WTC11 (cell line): ENCODE results near the gene BDH2. TPM values are rescaled to one million over a fixed set of nuclear protein-coding genes. Genes with fewer than 3 reads are reported as not detected.

ENCODE experiments used
- ATAC-seq: fragments of 200-7000 bp; cut with Tn5 transposase; 2 replicates; pipeline ENCODE4 v1.10.0; 2021; ENCODE audit warnings: mild to moderate bottlenecking, moderate library complexity
- CTCF ChIA-PET: fragments of 300-600 bp; sonication (Branson Sonifier 250); formaldehyde crosslinking; loops from one replicate; lab custom pipeline; 2021; ENCODE audit warnings: antibody characterized with exemption; lab: Charles Lee
- POLR2A ChIA-PET: fragments of 350-600 bp; sonication (Branson Sonifier 250); formaldehyde crosslinking; loops from one replicate; lab custom pipeline; 2021; ENCODE audit warnings: antibody characterized with exemption; lab: Charles Lee
- DNase-seq: peaks from one replicate; pipeline ENCODE4 v3.0.0; 2021; ENCODE audit warnings: low spot score
- H3K27ac Mint-ChIP-seq: 2 replicates; pipeline ENCODE4 v1.8.0; 2021; ENCODE audit warnings: mixed read lengths
- H3K27me3 Mint-ChIP-seq: 2 replicates; pipeline ENCODE4 v1.8.0; 2021; ENCODE audit warnings: low read depth, mild to moderate bottlenecking, moderate library complexity, mixed read lengths
- H3K36me3 Mint-ChIP-seq: 2 replicates; pipeline ENCODE4 v1.8.0; 2021; ENCODE audit warnings: mixed read lengths
- H3K4me1 Mint-ChIP-seq: 2 replicates; pipeline ENCODE4 v1.8.0; 2022; ENCODE audit warnings: mixed read lengths
- H3K4me3 Mint-ChIP-seq: 2 replicates; pipeline ENCODE4 v1.8.0; 2021; ENCODE audit warnings: mild to moderate bottlenecking, moderate library complexity, mixed read lengths
- H3K9me3 Mint-ChIP-seq: 2 replicates; pipeline ENCODE4 v1.8.0; 2021; ENCODE audit warnings: mixed read lengths
- ATF1 ChIP-seq: sonication (generic); formaldehyde crosslinking; IDR thresholded peaks from 2 replicates; pipeline ENCODE4 v1.8.1; 2023; ENCODE audit warnings: mild to moderate bottlenecking, moderate library complexity, missing genetic modification reagents
- CBFB ChIP-seq: sonication (generic); formaldehyde crosslinking; IDR thresholded peaks from 2 replicates; pipeline ENCODE4 v1.8.1; 2022; ENCODE audit warnings: mild to moderate bottlenecking, low read depth, missing genetic modification reagents
- FOXJ3 ChIP-seq: sonication (generic); formaldehyde crosslinking; IDR thresholded peaks from 2 replicates; pipeline ENCODE4 v1.9.0; 2021; ENCODE audit warnings: missing genetic modification reagents, mild to moderate bottlenecking, borderline replicate concordance
- FOXK1 ChIP-seq: sonication (generic); formaldehyde crosslinking; IDR thresholded peaks from 2 replicates; pipeline ENCODE4 v1.8.0; 2022; ENCODE audit warnings: mild to moderate bottlenecking, moderate library complexity, missing genetic modification reagents
- JAZF1 ChIP-seq: fragments of 250-450 bp; sonication (Bioruptor Pico); IDR thresholded peaks from 2 replicates; pipeline ENCODE4 v1.9.0; 2021; ENCODE audit warnings: moderate library complexity, mild to moderate bottlenecking, inconsistent platforms
- SMAD3 ChIP-seq: sonication (generic); formaldehyde crosslinking; IDR thresholded peaks from 2 replicates; pipeline ENCODE4 v1.8.0; 2022; ENCODE audit warnings: missing genetic modification reagents, mild to moderate bottlenecking, borderline replicate concordance
- SMAD4 ChIP-seq: sonication (generic); formaldehyde crosslinking; IDR thresholded peaks from 2 replicates; pipeline ENCODE4 v1.8.0; 2022; ENCODE audit warnings: mild to moderate bottlenecking, missing genetic modification reagents
- TEAD1 ChIP-seq: sonication (generic); formaldehyde crosslinking; IDR thresholded peaks from 2 replicates; pipeline ENCODE4 v1.8.0; 2022; ENCODE audit warnings: mild to moderate bottlenecking, missing genetic modification reagents
- total RNA-seq: library from RNA; stranded (reverse); gene quantifications from 3 replicates; pipeline ENCODE4 v1.2.3, GENCODE V29; 2021
- TF ChIP-seq, protein P1 (sequence below): sonication (generic); formaldehyde crosslinking; IDR thresholded peaks from 2 replicates; pipeline ENCODE4 v1.8.1; 2023; ENCODE audit warnings: mild to moderate bottlenecking, missing genetic modification reagents, moderate library complexity
- TF ChIP-seq, protein P2 (sequence below): fragments of 250-450 bp; sonication (Bioruptor Pico); IDR thresholded peaks from 2 replicates; pipeline ENCODE4 v1.9.0; 2021; ENCODE audit warnings: mild to moderate bottlenecking
- TF ChIP-seq, protein P3 (sequence below): sonication (generic); formaldehyde crosslinking; IDR thresholded peaks from 2 replicates; pipeline ENCODE4 v1.8.0; 2022; ENCODE audit warnings: missing genetic modification reagents
- TF ChIP-seq, protein P4 (sequence below): sonication (generic); formaldehyde crosslinking; IDR thresholded peaks from 2 replicates; pipeline ENCODE4 v1.8.0; 2022; ENCODE audit warnings: mild to moderate bottlenecking, missing genetic modification reagents
- TF ChIP-seq, protein P5 (sequence below): sonication (generic); formaldehyde crosslinking; IDR thresholded peaks from 2 replicates; pipeline ENCODE4 v1.8.1; 2022; ENCODE audit warnings: mild to moderate bottlenecking, moderate library complexity, missing genetic modification reagents
- TF ChIP-seq, protein P6 (sequence below): sonication (generic); formaldehyde crosslinking; conservative IDR thresholded peaks from 2 replicates; pipeline ENCODE4 v1.8.1; 2023; ENCODE audit warnings: mild to moderate bottlenecking, low read depth, missing genetic modification reagents, moderate library complexity
- TF ChIP-seq, protein P7 (sequence below): sonication (generic); formaldehyde crosslinking; IDR thresholded peaks from 2 replicates; pipeline ENCODE4 v1.8.0; 2023; ENCODE audit warnings: missing genetic modification reagents
- TF ChIP-seq, protein P8 (sequence below): sonication (generic); formaldehyde crosslinking; IDR thresholded peaks from 2 replicates; pipeline ENCODE4 v1.8.1; 2022; ENCODE audit warnings: missing genetic modification reagents, borderline replicate concordance
- TF ChIP-seq, protein P9 (sequence below): sonication (generic); formaldehyde crosslinking; IDR thresholded peaks from 2 replicates; pipeline ENCODE4 v1.8.0; 2022; ENCODE audit warnings: mild to moderate bottlenecking, missing genetic modification reagents
- TF ChIP-seq, protein P10 (sequence below): sonication (generic); formaldehyde crosslinking; conservative IDR thresholded peaks from 2 replicates; pipeline ENCODE4 v1.8.1; 2022; ENCODE audit warnings: mild to moderate bottlenecking, missing genetic modification reagents

The BDH2 gene
- total RNA-seq, 1 experiment from 2014 or later = 39.6 TPM

DNA sequence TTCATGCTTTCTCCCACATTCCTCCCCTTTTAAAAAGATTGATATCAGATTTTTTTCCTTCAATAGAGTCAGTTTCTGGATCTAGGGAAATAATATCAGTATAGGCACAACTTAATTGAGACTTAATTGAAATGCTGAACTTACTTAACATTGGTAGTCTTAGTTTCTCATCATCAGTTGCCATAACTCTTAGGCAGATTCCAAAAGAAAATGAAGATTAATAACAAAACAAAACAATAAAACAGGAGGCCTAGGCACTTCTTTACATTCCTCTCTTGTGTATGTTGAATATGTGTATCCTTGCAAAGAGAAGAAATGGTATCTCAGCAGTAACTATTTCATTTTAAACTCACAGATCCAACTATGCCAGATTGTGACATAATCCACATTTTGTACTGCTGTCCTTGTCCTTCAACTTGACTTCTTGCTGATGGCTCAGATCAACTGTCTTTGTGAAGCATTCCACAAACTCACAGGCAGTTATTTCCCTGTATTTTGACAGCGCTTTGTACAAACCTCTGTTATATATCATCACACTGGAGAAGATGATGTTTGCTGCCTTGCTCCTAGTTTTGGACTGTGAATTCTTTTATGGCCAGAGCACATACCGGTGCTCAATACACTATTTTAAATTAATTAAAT lies 14.0 kb downstream of the BDH2 start:
- H3K36me3 Mint-ChIP-seq = peaks cover 24% of the 10 kb centered on the region
- CTCF ChIA-PET = no interaction called here
- POLR2A ChIA-PET = no interaction called here
- DNase-seq = no peak
- no peaks in the 10 kb centered on the region for H3K9me3 Mint-ChIP-seq
- no peak overlapping the region for H3K27ac Mint-ChIP-seq
- no peaks in the 10 kb centered on the region for H3K4me1 Mint-ChIP-seq
- TF ChIP-seq, protein P1, sequence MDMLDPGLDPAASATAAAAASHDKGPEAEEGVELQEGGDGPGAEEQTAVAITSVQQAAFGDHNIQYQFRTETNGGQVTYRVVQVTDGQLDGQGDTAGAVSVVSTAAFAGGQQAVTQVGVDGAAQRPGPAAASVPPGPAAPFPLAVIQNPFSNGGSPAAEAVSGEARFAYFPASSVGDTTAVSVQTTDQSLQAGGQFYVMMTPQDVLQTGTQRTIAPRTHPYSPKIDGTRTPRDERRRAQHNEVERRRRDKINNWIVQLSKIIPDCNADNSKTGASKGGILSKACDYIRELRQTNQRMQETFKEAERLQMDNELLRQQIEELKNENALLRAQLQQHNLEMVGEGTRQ (CRISPR knock-in tag) = no peak
- TF ChIP-seq JAZF1 (CRISPR knock-in tag) = no peak
- TF ChIP-seq, protein P2, sequence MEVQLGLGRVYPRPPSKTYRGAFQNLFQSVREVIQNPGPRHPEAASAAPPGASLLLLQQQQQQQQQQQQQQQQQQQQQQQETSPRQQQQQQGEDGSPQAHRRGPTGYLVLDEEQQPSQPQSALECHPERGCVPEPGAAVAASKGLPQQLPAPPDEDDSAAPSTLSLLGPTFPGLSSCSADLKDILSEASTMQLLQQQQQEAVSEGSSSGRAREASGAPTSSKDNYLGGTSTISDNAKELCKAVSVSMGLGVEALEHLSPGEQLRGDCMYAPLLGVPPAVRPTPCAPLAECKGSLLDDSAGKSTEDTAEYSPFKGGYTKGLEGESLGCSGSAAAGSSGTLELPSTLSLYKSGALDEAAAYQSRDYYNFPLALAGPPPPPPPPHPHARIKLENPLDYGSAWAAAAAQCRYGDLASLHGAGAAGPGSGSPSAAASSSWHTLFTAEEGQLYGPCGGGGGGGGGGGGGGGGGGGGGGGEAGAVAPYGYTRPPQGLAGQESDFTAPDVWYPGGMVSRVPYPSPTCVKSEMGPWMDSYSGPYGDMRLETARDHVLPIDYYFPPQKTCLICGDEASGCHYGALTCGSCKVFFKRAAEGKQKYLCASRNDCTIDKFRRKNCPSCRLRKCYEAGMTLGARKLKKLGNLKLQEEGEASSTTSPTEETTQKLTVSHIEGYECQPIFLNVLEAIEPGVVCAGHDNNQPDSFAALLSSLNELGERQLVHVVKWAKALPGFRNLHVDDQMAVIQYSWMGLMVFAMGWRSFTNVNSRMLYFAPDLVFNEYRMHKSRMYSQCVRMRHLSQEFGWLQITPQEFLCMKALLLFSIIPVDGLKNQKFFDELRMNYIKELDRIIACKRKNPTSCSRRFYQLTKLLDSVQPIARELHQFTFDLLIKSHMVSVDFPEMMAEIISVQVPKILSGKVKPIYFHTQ = no peak
- TF ChIP-seq TEAD1 (CRISPR knock-in tag) = no peak
- TF ChIP-seq, protein P3, sequence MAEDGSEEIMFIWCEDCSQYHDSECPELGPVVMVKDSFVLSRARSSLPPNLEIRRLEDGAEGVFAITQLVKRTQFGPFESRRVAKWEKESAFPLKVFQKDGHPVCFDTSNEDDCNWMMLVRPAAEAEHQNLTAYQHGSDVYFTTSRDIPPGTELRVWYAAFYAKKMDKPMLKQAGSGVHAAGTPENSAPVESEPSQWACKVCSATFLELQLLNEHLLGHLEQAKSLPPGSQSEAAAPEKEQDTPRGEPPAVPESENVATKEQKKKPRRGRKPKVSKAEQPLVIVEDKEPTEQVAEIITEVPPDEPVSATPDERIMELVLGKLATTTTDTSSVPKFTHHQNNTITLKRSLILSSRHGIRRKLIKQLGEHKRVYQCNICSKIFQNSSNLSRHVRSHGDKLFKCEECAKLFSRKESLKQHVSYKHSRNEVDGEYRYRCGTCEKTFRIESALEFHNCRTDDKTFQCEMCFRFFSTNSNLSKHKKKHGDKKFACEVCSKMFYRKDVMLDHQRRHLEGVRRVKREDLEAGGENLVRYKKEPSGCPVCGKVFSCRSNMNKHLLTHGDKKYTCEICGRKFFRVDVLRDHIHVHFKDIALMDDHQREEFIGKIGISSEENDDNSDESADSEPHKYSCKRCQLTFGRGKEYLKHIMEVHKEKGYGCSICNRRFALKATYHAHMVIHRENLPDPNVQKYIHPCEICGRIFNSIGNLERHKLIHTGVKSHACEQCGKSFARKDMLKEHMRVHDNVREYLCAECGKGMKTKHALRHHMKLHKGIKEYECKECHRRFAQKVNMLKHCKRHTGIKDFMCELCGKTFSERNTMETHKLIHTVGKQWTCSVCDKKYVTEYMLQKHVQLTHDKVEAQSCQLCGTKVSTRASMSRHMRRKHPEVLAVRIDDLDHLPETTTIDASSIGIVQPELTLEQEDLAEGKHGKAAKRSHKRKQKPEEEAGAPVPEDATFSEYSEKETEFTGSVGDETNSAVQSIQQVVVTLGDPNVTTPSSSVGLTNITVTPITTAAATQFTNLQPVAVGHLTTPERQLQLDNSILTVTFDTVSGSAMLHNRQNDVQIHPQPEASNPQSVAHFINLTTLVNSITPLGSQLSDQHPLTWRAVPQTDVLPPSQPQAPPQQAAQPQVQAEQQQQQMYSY = no peak
- TF ChIP-seq SMAD4 = no peak
- TF ChIP-seq, protein P4, sequence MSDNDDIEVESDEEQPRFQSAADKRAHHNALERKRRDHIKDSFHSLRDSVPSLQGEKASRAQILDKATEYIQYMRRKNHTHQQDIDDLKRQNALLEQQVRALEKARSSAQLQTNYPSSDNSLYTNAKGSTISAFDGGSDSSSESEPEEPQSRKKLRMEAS (CRISPR knock-in tag) = no peak
- TF ChIP-seq, protein P5, sequence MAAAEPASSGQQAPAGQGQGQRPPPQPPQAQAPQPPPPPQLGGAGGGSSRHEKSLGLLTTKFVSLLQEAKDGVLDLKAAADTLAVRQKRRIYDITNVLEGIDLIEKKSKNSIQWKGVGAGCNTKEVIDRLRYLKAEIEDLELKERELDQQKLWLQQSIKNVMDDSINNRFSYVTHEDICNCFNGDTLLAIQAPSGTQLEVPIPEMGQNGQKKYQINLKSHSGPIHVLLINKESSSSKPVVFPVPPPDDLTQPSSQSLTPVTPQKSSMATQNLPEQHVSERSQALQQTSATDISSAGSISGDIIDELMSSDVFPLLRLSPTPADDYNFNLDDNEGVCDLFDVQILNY (CRISPR knock-in tag) = no peak
- TF ChIP-seq FOXK1 (CRISPR knock-in tag) = no peak
- TF ChIP-seq CBFB = no peak
- no peak for TF ChIP-seq ATF1 (CRISPR knock-in tag)
- TF ChIP-seq FOXJ3 (CRISPR knock-in tag) = no peak
- TF ChIP-seq, protein P6, sequence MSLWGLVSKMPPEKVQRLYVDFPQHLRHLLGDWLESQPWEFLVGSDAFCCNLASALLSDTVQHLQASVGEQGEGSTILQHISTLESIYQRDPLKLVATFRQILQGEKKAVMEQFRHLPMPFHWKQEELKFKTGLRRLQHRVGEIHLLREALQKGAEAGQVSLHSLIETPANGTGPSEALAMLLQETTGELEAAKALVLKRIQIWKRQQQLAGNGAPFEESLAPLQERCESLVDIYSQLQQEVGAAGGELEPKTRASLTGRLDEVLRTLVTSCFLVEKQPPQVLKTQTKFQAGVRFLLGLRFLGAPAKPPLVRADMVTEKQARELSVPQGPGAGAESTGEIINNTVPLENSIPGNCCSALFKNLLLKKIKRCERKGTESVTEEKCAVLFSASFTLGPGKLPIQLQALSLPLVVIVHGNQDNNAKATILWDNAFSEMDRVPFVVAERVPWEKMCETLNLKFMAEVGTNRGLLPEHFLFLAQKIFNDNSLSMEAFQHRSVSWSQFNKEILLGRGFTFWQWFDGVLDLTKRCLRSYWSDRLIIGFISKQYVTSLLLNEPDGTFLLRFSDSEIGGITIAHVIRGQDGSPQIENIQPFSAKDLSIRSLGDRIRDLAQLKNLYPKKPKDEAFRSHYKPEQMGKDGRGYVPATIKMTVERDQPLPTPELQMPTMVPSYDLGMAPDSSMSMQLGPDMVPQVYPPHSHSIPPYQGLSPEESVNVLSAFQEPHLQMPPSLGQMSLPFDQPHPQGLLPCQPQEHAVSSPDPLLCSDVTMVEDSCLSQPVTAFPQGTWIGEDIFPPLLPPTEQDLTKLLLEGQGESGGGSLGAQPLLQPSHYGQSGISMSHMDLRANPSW (CRISPR knock-in tag) = no peak
- TF ChIP-seq, protein P7, sequence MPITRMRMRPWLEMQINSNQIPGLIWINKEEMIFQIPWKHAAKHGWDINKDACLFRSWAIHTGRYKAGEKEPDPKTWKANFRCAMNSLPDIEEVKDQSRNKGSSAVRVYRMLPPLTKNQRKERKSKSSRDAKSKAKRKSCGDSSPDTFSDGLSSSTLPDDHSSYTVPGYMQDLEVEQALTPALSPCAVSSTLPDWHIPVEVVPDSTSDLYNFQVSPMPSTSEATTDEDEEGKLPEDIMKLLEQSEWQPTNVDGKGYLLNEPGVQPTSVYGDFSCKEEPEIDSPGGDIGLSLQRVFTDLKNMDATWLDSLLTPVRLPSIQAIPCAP (CRISPR knock-in tag) = no peak
- TF ChIP-seq, protein P8, sequence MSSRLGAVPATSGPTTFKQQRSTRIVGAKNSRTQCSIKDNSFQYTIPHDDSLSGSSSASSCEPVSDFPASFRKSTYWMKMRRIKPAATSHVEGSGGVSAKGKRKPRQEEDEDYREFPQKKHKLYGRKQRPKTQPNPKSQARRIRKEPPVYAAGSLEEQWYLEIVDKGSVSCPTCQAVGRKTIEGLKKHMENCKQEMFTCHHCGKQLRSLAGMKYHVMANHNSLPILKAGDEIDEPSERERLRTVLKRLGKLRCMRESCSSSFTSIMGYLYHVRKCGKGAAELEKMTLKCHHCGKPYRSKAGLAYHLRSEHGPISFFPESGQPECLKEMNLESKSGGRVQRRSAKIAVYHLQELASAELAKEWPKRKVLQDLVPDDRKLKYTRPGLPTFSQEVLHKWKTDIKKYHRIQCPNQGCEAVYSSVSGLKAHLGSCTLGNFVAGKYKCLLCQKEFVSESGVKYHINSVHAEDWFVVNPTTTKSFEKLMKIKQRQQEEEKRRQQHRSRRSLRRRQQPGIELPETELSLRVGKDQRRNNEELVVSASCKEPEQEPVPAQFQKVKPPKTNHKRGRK (CRISPR knock-in tag) = no peak
- TF ChIP-seq, protein P9, sequence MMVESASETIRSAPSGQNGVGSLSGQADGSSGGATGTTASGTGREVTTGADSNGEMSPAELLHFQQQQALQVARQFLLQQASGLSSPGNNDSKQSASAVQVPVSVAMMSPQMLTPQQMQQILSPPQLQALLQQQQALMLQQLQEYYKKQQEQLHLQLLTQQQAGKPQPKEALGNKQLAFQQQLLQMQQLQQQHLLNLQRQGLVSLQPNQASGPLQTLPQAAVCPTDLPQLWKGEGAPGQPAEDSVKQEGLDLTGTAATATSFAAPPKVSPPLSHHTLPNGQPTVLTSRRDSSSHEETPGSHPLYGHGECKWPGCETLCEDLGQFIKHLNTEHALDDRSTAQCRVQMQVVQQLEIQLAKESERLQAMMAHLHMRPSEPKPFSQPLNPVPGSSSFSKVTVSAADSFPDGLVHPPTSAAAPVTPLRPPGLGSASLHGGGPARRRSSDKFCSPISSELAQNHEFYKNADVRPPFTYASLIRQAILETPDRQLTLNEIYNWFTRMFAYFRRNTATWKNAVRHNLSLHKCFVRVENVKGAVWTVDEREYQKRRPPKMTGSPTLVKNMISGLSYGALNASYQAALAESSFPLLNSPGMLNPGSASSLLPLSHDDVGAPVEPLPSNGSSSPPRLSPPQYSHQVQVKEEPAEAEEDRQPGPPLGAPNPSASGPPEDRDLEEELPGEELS (CRISPR knock-in tag) = no peak
- TF ChIP-seq SMAD3 (CRISPR knock-in tag) = no peak
- TF ChIP-seq, protein P10, sequence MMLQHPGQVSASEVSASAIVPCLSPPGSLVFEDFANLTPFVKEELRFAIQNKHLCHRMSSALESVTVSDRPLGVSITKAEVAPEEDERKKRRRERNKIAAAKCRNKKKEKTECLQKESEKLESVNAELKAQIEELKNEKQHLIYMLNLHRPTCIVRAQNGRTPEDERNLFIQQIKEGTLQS (CRISPR knock-in tag) = no peak
- no peaks in the 10 kb centered on the region for H3K27me3 Mint-ChIP-seq
- ATAC-seq = no peak
- no peak overlapping the region for H3K4me3 Mint-ChIP-seq
